ENCODE data around the gene PDE6B.
"Not testable (repeated sequence)": the region's sequence is repeated elsewhere in the genome, so short reads cannot be mapped to it uniquely, and the experiment has no call there.

PDE6B gene

GRCh38 chr4:683247-683897, 58.0 kb downstream of the PDE6B start:
- DNase-seq (ENCODE audit: low spot score), result no peak

- DNase-seq (ENCODE audit: low spot score), result peak; percentile 86
These were observed 58.7 kb downstream of the PDE6B start for GRCh38 chr4:683982-684622.

GRCh38 chr4:684623-685327, 59.4 kb downstream of the PDE6B start:
- DNase-seq (ENCODE audit: low spot score), result no peak

- DNase-seq (ENCODE audit: low spot score), result no peak
These were observed 60.5 kb downstream of the PDE6B start for GRCh38 chr4:685679-686412.

GRCh38 chr4:686413-687040, 61.2 kb downstream of the PDE6B start:
- DNase-seq (ENCODE audit: low spot score), result no peak

GRCh38 chr4:687048-687970, 61.9 kb downstream of the PDE6B start:
- peak; percentile 69 for DNase-seq (ENCODE audit: low spot score)

GRCh38 chr4:687971-688853, 62.8 kb downstream of the PDE6B start:
- DNase-seq (ENCODE audit: low spot score), result peak; percentile 65

GRCh38 chr4:688854-689681, 63.7 kb downstream of the PDE6B start, which contains the start of gene SLC49A3:
SLC49A3 (minus strand) TSS chr4:689151; CDS start chr4:689127, 24 bp downstream.
- peak; percentile 54 for DNase-seq (ENCODE audit: low spot score)

GRCh38 chr4:689723-690122, 64.3 kb downstream of the PDE6B start:
- DNase-seq (ENCODE audit: low spot score), result no peak

GRCh38 chr4:692771-693554, 67.6 kb downstream of the PDE6B start:
- no peak for DNase-seq (ENCODE audit: low spot score)

- DNase-seq (ENCODE audit: low spot score), result not testable (repeated sequence)
These were observed 69.1 kb downstream of the PDE6B start for GRCh38 chr4:694341-694940.

GRCh38 chr4:699816-700580, 74.6 kb downstream of the PDE6B start:
- DNase-seq (ENCODE audit: low spot score), result no peak

- DNase-seq (ENCODE audit: low spot score), result no peak
These were observed 75.4 kb downstream of the PDE6B start for GRCh38 chr4:700587-701264.

- DNase-seq (ENCODE audit: low spot score), result no peak
These were observed 77.3 kb downstream of the PDE6B start for GRCh38 chr4:702618-703048.

GRCh38 chr4:703336-704197, 78.2 kb downstream of the PDE6B start:
- DNase-seq (ENCODE audit: low spot score), result no peak
